DND-41 (cell line): ENCODE measurements around the gene TWF2.

Source experiments
- ATAC-seq: fragments of 200-7000 bp; cut with Tn5 transposase; 3 replicates; pipeline ENCODE4 v1.9.1; 2021; ENCODE audit warnings: low read depth; ENCODE audit not compliant: insufficient read depth
- DNase-seq: peaks from one replicate; pipeline ENCODE4 v3.0.0-alpha.2; 2020
- H2AFZ ChIP-seq: 2 replicates; pipeline ENCODE4 v1.6.0; 2012; ENCODE audit warnings: low read depth, low read length
- H3K27ac ChIP-seq: 2 replicates; pipeline ENCODE4 v1.5.1; 2012; ENCODE audit warnings: low read length, inconsistent platforms
- H3K27me3 ChIP-seq: fragments of 200-600 bp; sonication (generic); 2 replicates; pipeline ENCODE4 v1.6.0; 2012; ENCODE audit warnings: low read length, mild to moderate bottlenecking, inconsistent platforms; ENCODE audit not compliant: insufficient read depth, poor library complexity
- H3K36me3 ChIP-seq: 2 replicates; pipeline ENCODE4 v1.5.1; 2012; ENCODE audit warnings: low read length, inconsistent platforms; ENCODE audit not compliant: insufficient read depth
- H3K4me1 ChIP-seq: 2 replicates; pipeline ENCODE4 v1.5.1; 2012; ENCODE audit warnings: mild to moderate bottlenecking, low read length; ENCODE audit not compliant: insufficient read depth
- H3K4me2 ChIP-seq: 2 replicates; pipeline ENCODE4 v1.6.0; 2012; ENCODE audit warnings: mild to moderate bottlenecking, moderate library complexity, low read length, inconsistent platforms; ENCODE audit not compliant: insufficient read depth
- H3K4me3 ChIP-seq, 2 experiments: fragments of 200-600 bp in 1 of 2; shearing (Covaris generic) in 1 of 2; 2 replicates each; pipeline ENCODE4 v1.5.1; 2012 to 2016; ENCODE audit warnings: inconsistent platforms in 2 of 2, low read length in 2 of 2, mild to moderate bottlenecking in 2 of 2, low read depth in 1 of 2, moderate library complexity in 1 of 2
- H3K79me2 ChIP-seq: 2 replicates; pipeline ENCODE4 v1.6.0; 2012; ENCODE audit warnings: low read length, inconsistent platforms; ENCODE audit not compliant: insufficient read depth
- H3K9ac ChIP-seq: 2 replicates; pipeline ENCODE4 v1.6.0; 2012; ENCODE audit warnings: low read depth, mild to moderate bottlenecking, inconsistent platforms, low read length, moderate library complexity
- H3K9me3 ChIP-seq: 2 replicates; pipeline ENCODE4 v1.5.1; 2012; ENCODE audit warnings: low read length, moderate library complexity, mild to moderate bottlenecking, inconsistent platforms; ENCODE audit not compliant: insufficient read depth, severe bottlenecking
- H4K20me1 ChIP-seq: 2 replicates; pipeline ENCODE4 v1.6.0; 2012; ENCODE audit warnings: low read length; ENCODE audit not compliant: insufficient read depth
- EZH2 ChIP-seq: IDR thresholded peaks from 3 replicates; pipeline ENCODE4 v1.6.1; 2012; ENCODE audit warnings: borderline replicate concordance, low read depth, mild to moderate bottlenecking, moderate library complexity, low read length, inconsistent platforms; ENCODE audit not compliant: severe bottlenecking
- TF ChIP-seq, protein P1 (sequence below): IDR thresholded peaks from 2 replicates; pipeline ENCODE4 v1.5.1; 2012; ENCODE audit warnings: borderline replicate concordance, low read length, moderate library complexity, mild to moderate bottlenecking; ENCODE audit not compliant: poor library complexity, severe bottlenecking; ENCODE audit errors: extremely low read depth

The TWF2 gene

DNA sequence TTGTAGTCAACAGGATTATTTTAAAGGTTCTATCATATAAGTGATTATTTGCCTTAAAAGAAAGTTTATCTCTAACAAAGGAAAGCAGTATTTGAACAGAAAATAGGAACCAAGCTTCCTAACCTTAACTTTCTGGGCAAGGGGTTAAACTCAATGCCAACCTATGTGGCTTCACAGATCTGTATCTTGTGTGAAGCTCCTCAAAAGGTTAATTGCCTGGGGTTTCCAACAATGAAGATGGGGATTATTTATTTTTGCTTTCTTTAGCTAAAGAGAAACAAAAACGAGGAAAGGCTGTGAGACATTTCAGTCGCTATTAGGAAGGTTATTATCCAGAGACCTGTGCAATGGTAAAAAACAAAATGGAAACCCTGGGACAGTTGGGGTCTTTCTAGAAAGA is 40.6 kb upstream of the TWF2 start:
- Histone ChIP-seq H3K9ac (peak overlapping the region; percentile 79), H3K36me3 (peaks cover 26% of the 10 kb centered on the region), H3K79me2 (peaks cover 45% of the 10 kb centered on the region), H3K27me3 (no peaks in the 10 kb centered on the region), H3K9me3 (no peaks in the 10 kb centered on the region), H3K4me3 (peak overlapping the region in 1 of 2 experiments; percentile 96; a peak in 1 of 4 replicates), H4K20me1 (peaks cover 28% of the 10 kb centered on the region), H2AFZ (no peak overlapping the region; the same call in 1 of the 2 replicates), H3K27ac (no peak overlapping the region; the same call in 1 of the 2 replicates), H3K4me2 (peak overlapping the region; percentile 94), H3K4me1 (peaks cover 38% of the 10 kb centered on the region)
- no peak for TF ChIP-seq EZH2
- TF ChIP-seq, protein P1, sequence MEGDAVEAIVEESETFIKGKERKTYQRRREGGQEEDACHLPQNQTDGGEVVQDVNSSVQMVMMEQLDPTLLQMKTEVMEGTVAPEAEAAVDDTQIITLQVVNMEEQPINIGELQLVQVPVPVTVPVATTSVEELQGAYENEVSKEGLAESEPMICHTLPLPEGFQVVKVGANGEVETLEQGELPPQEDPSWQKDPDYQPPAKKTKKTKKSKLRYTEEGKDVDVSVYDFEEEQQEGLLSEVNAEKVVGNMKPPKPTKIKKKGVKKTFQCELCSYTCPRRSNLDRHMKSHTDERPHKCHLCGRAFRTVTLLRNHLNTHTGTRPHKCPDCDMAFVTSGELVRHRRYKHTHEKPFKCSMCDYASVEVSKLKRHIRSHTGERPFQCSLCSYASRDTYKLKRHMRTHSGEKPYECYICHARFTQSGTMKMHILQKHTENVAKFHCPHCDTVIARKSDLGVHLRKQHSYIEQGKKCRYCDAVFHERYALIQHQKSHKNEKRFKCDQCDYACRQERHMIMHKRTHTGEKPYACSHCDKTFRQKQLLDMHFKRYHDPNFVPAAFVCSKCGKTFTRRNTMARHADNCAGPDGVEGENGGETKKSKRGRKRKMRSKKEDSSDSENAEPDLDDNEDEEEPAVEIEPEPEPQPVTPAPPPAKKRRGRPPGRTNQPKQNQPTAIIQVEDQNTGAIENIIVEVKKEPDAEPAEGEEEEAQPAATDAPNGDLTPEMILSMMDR = no peak
- ATAC-seq = no peak
- no peak for DNase-seq

DNA sequence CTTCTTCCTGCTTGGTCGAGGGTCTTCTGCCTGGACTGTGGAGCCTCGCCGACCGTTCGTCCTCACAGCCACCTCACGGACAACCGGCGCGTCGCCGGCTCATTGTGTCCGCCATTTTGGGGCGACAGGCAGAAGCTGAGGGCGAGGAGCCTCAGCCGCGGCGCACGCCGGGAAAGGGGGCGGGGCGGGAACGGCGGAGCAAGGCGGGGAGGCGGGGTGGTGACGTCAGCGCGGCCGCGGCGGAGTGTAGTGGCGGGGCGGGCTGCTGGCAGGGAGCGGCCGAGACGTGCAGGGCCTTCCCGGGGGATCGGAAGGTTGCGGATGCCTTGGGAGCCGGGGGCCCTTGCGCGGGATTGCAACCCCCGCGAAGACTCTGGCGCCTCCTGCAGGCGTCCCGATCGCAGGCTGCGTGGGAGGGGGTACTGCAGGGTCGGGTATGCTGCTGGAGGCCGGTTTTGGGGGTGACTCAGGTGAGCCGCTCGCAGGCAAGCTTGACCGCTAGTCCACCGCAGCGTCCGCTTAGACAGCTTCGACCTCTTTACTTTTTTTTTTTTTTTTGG is 39.6 kb upstream of the TWF2 start, which contains the start of gene WDR82:
Gene WDR82, minus strand, starts transcription at position 140 of the 560 bp plus-strand sequence. CDS start 288 bp downstream, outside the sequence.
- H3K36me3 ChIP-seq = peaks cover 36% of the 10 kb centered on the region
- H3K27ac ChIP-seq = peak within 1 kb of the TSS; percentile 92
- peaks cover 55% of the 10 kb centered on the region for H3K79me2 ChIP-seq
- peaks cover 49% of the 10 kb centered on the region for H3K4me1 ChIP-seq
- peaks cover 38% of the 10 kb centered on the region for H4K20me1 ChIP-seq
- H2AFZ ChIP-seq = peak within 1 kb of the TSS; percentile 82
- no peaks in the 10 kb centered on the region for H3K27me3 ChIP-seq
- ATAC-seq (peak; percentile 85), DNase-seq (peak; percentile 97)
- no peaks in the 10 kb centered on the region for H3K9me3 ChIP-seq
- peak within 1 kb of the TSS; percentile 79 for H3K9ac ChIP-seq
- no peak for TF ChIP-seq EZH2
- TF ChIP-seq, protein P1 = peak; percentile 69
- H3K4me3 ChIP-seq = peak within 1 kb of the TSS; percentile 87 to 96
- H3K4me2 ChIP-seq = peak within 1 kb of the TSS; percentile 94

DNA sequence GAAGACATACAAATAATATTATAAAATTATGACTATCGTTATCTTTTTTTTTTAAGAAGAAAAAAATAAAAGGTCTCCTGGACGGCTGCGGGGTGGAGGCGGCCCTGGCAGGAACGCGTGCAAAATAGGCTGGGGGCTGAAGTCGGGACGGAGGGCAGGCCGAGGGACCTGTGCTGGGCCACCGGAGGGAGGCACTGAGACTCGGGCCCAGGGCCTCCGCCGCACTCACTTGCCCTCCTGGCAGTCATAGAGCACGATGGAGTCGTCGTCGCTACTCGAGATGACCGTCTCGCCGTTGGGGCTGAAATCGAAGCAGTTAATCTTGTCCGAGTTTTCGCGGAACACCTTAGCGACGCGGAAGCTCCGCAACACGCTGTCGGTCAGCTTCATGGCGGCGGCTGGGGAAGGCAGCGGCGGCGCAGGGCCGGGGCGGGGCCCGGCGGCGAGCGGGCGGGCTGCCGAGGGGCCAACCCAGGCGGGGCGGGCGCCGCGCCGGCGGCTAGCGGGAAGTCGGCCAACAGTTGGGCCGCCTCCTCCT is 39.1 kb upstream of the TWF2 start:
- Histone ChIP-seq H3K4me1 (peaks cover 50% of the 10 kb centered on the region), H3K27me3 (no peaks in the 10 kb centered on the region), H4K20me1 (peaks cover 44% of the 10 kb centered on the region), H2AFZ (peak overlapping the region; percentile 82), H3K9ac (peak overlapping the region; percentile 79), H3K79me2 (peaks cover 61% of the 10 kb centered on the region), H3K4me2 (peak overlapping the region; percentile 94), H3K4me3 (peak overlapping the region; percentile 87 to 96), H3K36me3 (peaks cover 41% of the 10 kb centered on the region), H3K9me3 (no peaks in the 10 kb centered on the region), H3K27ac (peak overlapping the region; percentile 92)
- DNase-seq = no peak
- no peak for TF ChIP-seq EZH2
- TF ChIP-seq, protein P1 = peak; percentile 41
- ATAC-seq = peak; percentile 69
